COLO668 (cell line): Measurements from ENCODE around the gene PPT2.
"Not testable (repeated sequence)": the region's sequence is repeated elsewhere in the genome, so short reads cannot be mapped to it uniquely, and the experiment has no call there.

Experiments used
- DNase-seq: peaks from one replicate; lab custom pipeline; 2025; ENCODE audit not compliant: unreplicated experiment; lab: John Stamatoyannopoulos, UW

Gene PPT2

GRCh38 chr6:32175711-32176475 lies 22.0 kb downstream of the PPT2 start, which contains the start of gene AGPAT1:
AGPAT1 (minus strand) TSS chr6:32176084; CDS start chr6:32171496, 4,588 bp downstream.
- DNase-seq: peak; percentile 93

DNA sequence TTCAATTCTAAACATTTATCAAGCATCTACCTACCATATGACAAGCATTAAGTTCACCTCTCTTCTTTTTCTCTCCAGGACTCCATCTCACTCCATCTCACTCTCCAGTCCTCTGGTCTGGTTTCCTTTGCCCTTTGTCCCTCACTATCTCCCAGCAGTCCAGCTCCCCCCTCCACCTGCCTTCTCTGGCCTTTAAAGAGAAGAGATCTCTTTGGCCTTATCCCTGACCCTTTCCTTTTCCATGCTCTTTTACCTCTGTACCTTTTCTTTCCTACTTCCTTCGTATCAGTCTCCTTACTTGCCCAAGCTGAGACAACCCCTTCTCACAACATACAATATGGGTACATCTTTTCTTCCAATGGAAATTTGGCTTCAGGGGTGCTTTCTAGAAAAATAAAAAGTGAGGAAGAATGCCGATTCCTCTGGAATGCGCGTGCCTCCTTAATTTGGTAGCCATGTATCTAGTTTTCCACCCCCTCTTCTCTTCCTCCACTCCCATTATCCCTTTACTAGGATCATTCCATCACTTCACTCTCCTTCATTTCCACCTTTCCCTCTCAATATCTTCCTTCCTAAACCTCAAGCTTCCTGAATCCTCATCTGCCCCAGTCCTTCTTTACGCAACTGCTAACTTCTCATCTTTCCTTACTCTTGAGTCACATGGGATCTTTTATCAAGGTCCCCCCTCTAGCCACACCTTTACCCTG lies 22.7 kb downstream of the PPT2 start:
- DNase-seq: no peak

DNA sequence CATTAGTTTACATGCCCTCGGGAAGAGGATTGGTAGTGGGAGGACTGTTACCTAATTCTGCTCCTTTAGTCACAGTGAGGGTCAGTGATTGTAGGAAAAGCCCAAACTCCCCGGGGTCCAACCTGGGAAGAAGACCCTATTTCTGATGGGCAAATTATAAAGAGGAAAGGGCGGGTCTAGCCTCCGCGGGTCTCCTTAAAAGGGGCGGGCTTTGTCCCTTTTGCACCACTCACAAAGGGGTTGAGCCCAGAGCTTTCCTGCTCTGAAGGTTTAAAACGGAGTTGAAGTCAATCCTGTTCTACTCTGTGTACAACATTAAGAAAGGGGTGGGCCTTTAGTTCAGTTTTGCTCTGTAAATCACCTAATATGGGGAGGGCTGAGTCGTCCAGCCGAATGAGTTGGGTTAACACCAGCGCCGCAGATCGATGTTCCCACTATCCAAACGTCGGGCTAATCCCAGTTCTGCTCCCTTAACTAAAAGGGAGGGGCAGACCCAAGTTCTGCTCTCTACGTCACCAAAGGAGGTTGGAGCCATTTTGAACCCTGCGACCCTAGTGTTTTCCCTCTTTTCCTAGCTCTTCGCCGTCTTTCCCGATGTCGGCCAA lies 23.3 kb downstream of the PPT2 start:
- DNase-seq: peak; percentile 44

- peak; percentile 91 for DNase-seq
Measured at GRCh38 chr6:32177788-32178546, 24.0 kb downstream of the PPT2 start, which contains the start of gene RNF5. RNF5 (plus strand) TSS chr6:32178405; CDS start chr6:32178512, 107 bp downstream.

GRCh38 chr6:32178547-32179440 lies 24.9 kb downstream of the PPT2 start:
- no peak for DNase-seq

- DNase-seq: no peak
Measured at GRCh38 chr6:32179766-32180405, 25.9 kb downstream of the PPT2 start.

- no peak for DNase-seq
Measured at GRCh38 chr6:32181148-32181702, 27.3 kb downstream of the PPT2 start.

DNA sequence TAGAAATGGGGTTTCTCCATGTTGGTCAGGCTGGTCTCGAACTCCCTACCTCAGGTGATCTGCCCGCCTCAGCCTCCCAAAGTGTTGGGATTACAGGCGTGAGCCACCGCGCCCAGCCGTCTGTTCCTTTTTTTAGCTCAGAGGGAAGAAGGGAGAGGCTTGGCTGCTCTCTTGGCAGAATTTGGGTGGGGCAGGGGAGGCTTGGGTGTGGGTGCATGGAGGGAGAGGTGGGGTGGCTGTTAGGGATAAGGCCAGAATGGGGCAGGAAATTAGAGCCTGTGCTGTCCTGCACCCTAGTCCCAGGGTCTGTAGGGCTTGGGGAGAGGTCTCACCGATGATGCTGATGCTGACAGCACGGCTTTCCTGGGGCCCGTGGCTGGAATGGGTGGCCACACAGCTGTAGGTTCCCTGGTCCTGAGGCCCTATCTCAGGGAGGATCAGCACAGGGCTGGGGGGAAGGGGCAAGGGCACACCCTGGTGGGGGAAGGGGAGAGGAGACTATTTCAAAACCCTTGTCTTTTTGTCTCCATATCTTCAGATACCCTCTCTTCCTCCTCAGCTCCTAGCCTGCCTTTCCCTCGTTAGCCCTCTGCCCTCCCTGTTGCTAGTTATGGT lies 28.1 kb downstream of the PPT2 start:
- DNase-seq: no peak

GRCh38 chr6:32182555-32182981 lies 28.6 kb downstream of the PPT2 start:
- no peak for DNase-seq

- DNase-seq: no peak
Measured at GRCh38 chr6:32183030-32183429, 29.1 kb downstream of the PPT2 start.

GRCh38 chr6:32183483-32184083 lies 29.6 kb downstream of the PPT2 start:
- no peak for DNase-seq

DNA sequence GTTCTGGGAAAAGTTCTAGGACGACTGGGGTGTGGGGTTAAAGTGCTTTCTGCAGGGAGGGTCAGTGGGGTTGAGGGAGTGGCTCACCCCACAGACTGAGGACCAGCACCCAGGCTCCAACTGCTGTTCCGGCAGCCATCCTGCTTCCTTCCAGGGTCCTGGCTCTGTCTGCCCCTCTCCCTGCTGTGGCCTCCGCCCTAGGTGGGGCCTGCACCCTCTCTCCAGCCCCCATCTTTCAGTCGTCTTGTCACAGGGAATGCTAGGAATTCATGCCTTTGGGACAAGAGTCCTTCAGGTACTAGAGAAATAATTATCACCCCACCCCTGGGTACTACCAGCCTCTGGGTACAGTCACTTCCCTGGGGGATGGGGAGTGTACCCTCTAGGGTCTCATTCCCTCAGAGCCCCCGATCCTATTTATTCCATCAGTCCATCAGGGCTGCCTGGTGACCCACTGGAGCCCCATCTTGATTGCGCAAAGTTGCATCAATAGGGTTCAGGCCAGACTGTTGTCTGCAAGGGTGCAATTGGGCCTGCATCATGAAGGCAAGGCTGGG lies 30.2 kb downstream of the PPT2 start, which contains the start of gene AGER:
TSS of gene AGER (minus strand) at position 170 of the 557 bp plus-strand sequence. CDS start at position 139, 31 bp downstream.
- DNase-seq: no peak

GRCh38 chr6:32185681-32186131 lies 31.8 kb downstream of the PPT2 start:
- DNase-seq: not testable (repeated sequence)

DNA sequence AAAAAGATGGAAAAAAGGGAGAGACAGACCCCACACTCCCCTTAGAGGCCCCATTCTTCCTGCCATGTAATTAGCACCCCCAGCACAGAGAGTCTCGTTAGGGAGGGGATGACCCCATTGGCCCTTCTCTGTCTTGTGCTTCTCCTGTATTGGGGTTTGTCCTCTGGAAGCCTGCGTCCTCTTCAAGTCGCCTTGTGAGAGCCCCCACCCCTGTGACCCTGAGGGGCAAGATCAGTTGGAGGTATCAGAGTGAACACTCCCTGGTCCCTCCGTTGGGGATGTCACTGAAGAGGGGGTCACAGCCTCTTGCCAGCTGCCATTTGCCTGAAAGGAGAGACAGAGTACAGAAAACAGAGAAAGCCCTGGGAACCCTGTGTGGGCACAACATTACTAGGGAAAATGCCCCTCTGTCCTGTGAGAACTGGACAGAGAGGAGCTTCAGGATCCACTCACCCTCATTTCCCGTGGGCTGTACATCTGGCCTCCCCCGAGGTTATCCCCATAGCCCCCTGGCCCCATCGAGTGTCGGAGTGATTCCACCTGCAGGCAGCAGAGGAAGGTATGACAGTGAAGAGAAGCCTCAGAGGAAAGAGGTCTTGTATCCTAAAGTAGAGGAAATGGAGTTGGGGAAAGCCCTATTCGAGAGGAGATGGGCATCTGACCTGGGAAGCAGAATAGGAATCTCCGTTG lies 32.4 kb downstream of the PPT2 start:
- not testable (repeated sequence) for DNase-seq

- no peak for DNase-seq
Measured at GRCh38 chr6:32187009-32187709, 33.2 kb downstream of the PPT2 start.

DNA sequence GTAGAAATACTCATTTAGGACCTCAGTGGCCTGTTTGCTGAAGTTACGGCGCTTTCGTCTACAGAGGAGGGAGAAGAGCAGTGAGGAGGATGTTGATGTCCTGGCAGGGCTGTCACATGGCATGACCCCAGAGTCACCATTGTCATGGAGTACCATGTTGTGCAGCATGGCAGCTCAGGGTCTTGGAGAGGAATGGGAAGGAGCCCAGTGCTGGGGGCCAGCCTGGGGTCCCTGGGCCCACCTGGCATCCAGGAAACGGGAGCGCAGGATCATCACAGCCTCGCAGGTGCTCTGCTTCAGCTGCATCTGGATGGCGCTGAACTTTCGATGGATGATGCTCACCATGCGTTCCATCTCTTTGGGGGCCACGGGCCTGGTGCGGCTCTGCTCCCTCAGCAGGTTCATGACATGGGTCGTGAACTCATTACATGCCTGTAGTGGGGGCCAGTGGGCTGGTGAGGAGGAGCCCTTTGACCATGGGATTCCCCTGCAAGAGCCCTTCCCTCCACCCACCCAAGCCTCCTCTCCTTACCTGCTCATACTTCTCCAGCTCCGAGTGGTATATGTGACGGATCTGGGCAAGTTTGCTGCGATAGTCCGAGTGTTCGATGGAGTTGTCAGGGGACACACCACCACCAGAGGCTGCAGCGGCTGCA lies 33.9 kb downstream of the PPT2 start:
- DNase-seq: not testable (repeated sequence)
